Endothelial cell of umbilical vein (primary cell): ENCODE results near the gene TRIM10. TPM values are rescaled to one million over a fixed set of nuclear protein-coding genes. Genes with fewer than 3 reads are reported as not detected.

Experiments used
- BruUV-seq: library from RNA; stranded (reverse); fragments of 400-500 nt; replicated peaks from 2 replicates; lab custom pipeline; 2021; lab: Mats Ljungman, UMichigan
- CTCF ChIA-PET: fragments of 300-600, 350-600 bp; sonication (Branson Sonifier 250); formaldehyde crosslinking; loops from one replicate; lab custom pipeline; 2021; ENCODE audit warnings: antibody characterized with exemption, inconsistent platforms; lab: Charles Lee
- POLR2A ChIA-PET: fragments of 300-600, 350-600 bp; sonication (Branson Sonifier 250); formaldehyde crosslinking; loops from one replicate; lab custom pipeline; 2021; ENCODE audit warnings: antibody characterized with exemption, inconsistent platforms; lab: Charles Lee
- DNase-seq: peaks from one replicate; pipeline ENCODE4 v3.0.0-alpha.2; 2011; ENCODE audit warnings: low read depth, low spot score
- FAIRE-seq: peaks from 2 replicates; lab custom pipeline; 2011; peaks lifted over from hg19 to GRCh38; lab: Jason Lieb, UNC
- H2AFZ ChIP-seq: 2 replicates; pipeline ENCODE4 v1.6.0; 2012; ENCODE audit warnings: low read depth, low read length, control low read depth, inconsistent platforms
- H3K27ac ChIP-seq: 2 replicates; pipeline ENCODE4 v1.5.1; 2011; ENCODE audit warnings: low read depth, mild to moderate bottlenecking, control low read depth, low read length, moderate library complexity; ENCODE audit not compliant: insufficient read depth
- H3K27me3 ChIP-seq, 2 experiments: 2 replicates each; pipeline versions ENCODE4 v1.6.0 to v1.6.1; 2011; ENCODE audit warnings: low read length in 2 of 2, mixed read lengths in 1 of 2; ENCODE audit not compliant: control insufficient read depth in 2 of 2, insufficient read depth in 2 of 2
- H3K36me3 ChIP-seq, 2 experiments: 2 replicates in 1 of 2; 3 replicates in 1 of 2; pipeline ENCODE4 v1.5.1; 2011; ENCODE audit warnings: low read length in 2 of 2, mild to moderate bottlenecking in 1 of 2, moderate library complexity in 1 of 2; ENCODE audit not compliant: control insufficient read depth in 2 of 2, insufficient read depth in 2 of 2; ENCODE audit errors: extremely low read depth in 1 of 2
- H3K4me1 ChIP-seq: 3 replicates; pipeline ENCODE4 v1.5.1; 2011; ENCODE audit warnings: mild to moderate bottlenecking, low read length; ENCODE audit not compliant: control insufficient read depth, insufficient read depth; ENCODE audit errors: extremely low read depth
- H3K4me2 ChIP-seq: 2 replicates; pipeline ENCODE4 v1.6.1; 2011; ENCODE audit warnings: low read length, control low read depth, mixed read lengths; ENCODE audit not compliant: insufficient read depth
- H3K4me3 ChIP-seq, 3 experiments: fragments of 200-600 bp in 1 of 3; sonication (generic), shearing (Covaris generic) in 1 of 3; replicated peaks in 1 of 3; 2 replicates each; pipeline ENCODE4 v1.5.1; 2011 to 2016; ENCODE audit warnings: control low read depth in 3 of 3, low read length in 3 of 3, mild to moderate bottlenecking in 2 of 3, inconsistent platforms in 1 of 3, low read depth in 1 of 3, moderate library complexity in 1 of 3; ENCODE audit not compliant: insufficient read depth in 1 of 3
- H3K79me2 ChIP-seq: 2 replicates; pipeline ENCODE4 v1.6.0; 2012; ENCODE audit warnings: low read length, inconsistent platforms; ENCODE audit not compliant: control insufficient read depth, insufficient read depth
- H3K9ac ChIP-seq: replicated peaks from 2 replicates; pipeline ENCODE3; 2011; ENCODE audit warnings: low read length, control low read depth; ENCODE audit not compliant: insufficient read depth; ENCODE audit errors: extremely low read depth
- H3K9me1 ChIP-seq: replicated peaks from 3 replicates; pipeline ENCODE4 v1.6.0; 2011; ENCODE audit warnings: mild to moderate bottlenecking, low read length; ENCODE audit not compliant: control insufficient read depth, insufficient read depth; ENCODE audit errors: extremely low read depth
- H3K9me3 ChIP-seq: replicated peaks from 2 replicates; pipeline ENCODE4 v1.5.1; 2012; ENCODE audit warnings: low read length, inconsistent platforms; ENCODE audit not compliant: control insufficient read depth, insufficient read depth
- H4K20me1 ChIP-seq: replicated peaks from 2 replicates; pipeline ENCODE3; 2011; ENCODE audit warnings: mild to moderate bottlenecking, low read length; ENCODE audit not compliant: control insufficient read depth, insufficient read depth; ENCODE audit errors: extremely low read depth
- CTCF ChIP-seq, 2 donors: IDR thresholded peaks; 1 replicate in 1 of 2; 2 replicates in 1 of 2; pipeline ENCODE4 v1.5.1; 2011; ENCODE audit warnings: low read length in 2 of 2, mild to moderate bottlenecking in 2 of 2, moderate library complexity in 2 of 2, control low read depth in 1 of 2, inconsistent platforms in 1 of 2, low read depth in 1 of 2; ENCODE audit not compliant: insufficient read depth in 1 of 2; ENCODE audit errors: extremely low read depth in 1 of 2
- POLR2AphosphoS5 ChIP-seq: IDR thresholded peaks from 2 replicates; pipeline ENCODE4 v1.6.1; 2012; ENCODE audit warnings: low read depth, mild to moderate bottlenecking, control low read depth, low read length, moderate library complexity; ENCODE audit not compliant: insufficient read depth
- dilution Hi-C: fragments of 300-500 bp; cut with MboI; formaldehyde crosslinking; loops from one replicate; pipeline ENCODE4 v1.15.0; 2019; ENCODE audit warnings: low sequenced_read_pairs; ENCODE audit not compliant: extremely low pct_ligation_motif_present
- intact Hi-C: fragments of 100-400 bp; cut with micrococcal nuclease; formaldehyde crosslinking; loops from one replicate; pipeline ENCODE4 v1.10.0; 2022
- polyA plus RNA-seq, 4 experiments: library from polyadenylated mRNA; depleted of rRNA in 3 of 4; stranded (reverse) in 3 of 4; unstranded in 1 of 4; fragments of >200 nt; gene quantifications; 2 replicates each; pipeline versions ENCODE4 v1.2.1 to v1.2.3, GENCODE V29; 2011 to 2012; ENCODE audit warnings: missing spikeins in 1 of 4
- total RNA-seq: library from RNA; stranded (reverse); gene quantifications from 2 replicates; pipeline ENCODE4 v1.2.3, GENCODE V29; 2021

The TRIM10 gene
- total and polyA plus RNA-seq, 2 donors (not counting 3 experiments of a cell fraction or from before 2014, with no cell fraction given): not detected

- dilution Hi-C loops (no loop called here), intact Hi-C loops (loop anchor here (1.0 to 10.0 kb wide), 3 partner anchors 28 to 283 kb away; no protein-coding TSS in a partner anchor)
- H3K9me3 ChIP-seq: no peaks in the 10 kb centered on the region
- no peak for TF ChIP-seq POLR2AphosphoS5
- peak; percentile 95 for TF ChIP-seq CTCF (IDR thresholded peaks at IDR 0.05; ENCODE audit: extremely low read depth in 1 of 2, insufficient read depth in 1 of 2, low read depth in 1 of 2, low read length in 2 of 2)
- no peaks in the 10 kb centered on the region for H3K4me1 ChIP-seq
- no TSS peak for BruUV-seq
- no peak overlapping the region for H3K4me2 ChIP-seq
- no peak overlapping the region for H3K4me3 ChIP-seq
- H3K79me2 ChIP-seq: no peaks in the 10 kb centered on the region
- no peak overlapping the region for H3K27ac ChIP-seq
- H3K36me3 ChIP-seq: no peaks in the 10 kb centered on the region
- H3K9ac ChIP-seq: no peak overlapping the region
- FAIRE-seq: peak; percentile 95
- DNase-seq: peak; percentile 57
- no peak overlapping the region for H2AFZ ChIP-seq
- ChIA-PET CTCF (interaction anchor here (0.6 to 12.2 kb wide), 44 partner anchors 8 to 477 kb away, joined by 3 to 311 read pairs (median 4); partner anchors contain the start of gene POLR1H), POLR2A (no interaction called here)
- H3K27me3 ChIP-seq: peaks cover 49 to 74% of the 10 kb centered on the region in 2 experiments
- H4K20me1 ChIP-seq: no peaks in the 10 kb centered on the region
- H3K9me1 ChIP-seq: no peaks in the 10 kb centered on the region
Observed at GRCh38 chr6:30130887-30131862, 29.8 kb downstream of the TRIM10 start.
